H9 (cell line): ENCODE data around the gene GYS1. TPM values are rescaled to one million over a fixed set of nuclear protein-coding genes. Genes with fewer than 3 reads are reported as not detected.

Experiments used
- DNase-seq: peaks from one replicate; pipeline ENCODE4 v3.0.0-alpha.2; 2017
- H2AFZ ChIP-seq: one replicate; pipeline ENCODE4 v1.6.1; 2013; ENCODE audit warnings: mild to moderate bottlenecking, low read length, control low read depth, moderate library complexity
- H2AK5ac ChIP-seq: 2 replicates; pipeline ENCODE4 v1.6.1; 2013; ENCODE audit warnings: low read length, control low read depth, mixed read lengths; ENCODE audit not compliant: insufficient read length
- H2BK120ac ChIP-seq: one replicate; pipeline ENCODE4 v1.6.1; 2013; ENCODE audit warnings: low read depth, mild to moderate bottlenecking, low read length, control low read depth, inconsistent platforms; ENCODE audit not compliant: poor library complexity, severe bottlenecking
- H2BK12ac ChIP-seq: 2 replicates; pipeline ENCODE4 v1.6.1; 2013; ENCODE audit warnings: low read length, control low read depth, mixed read lengths, low read depth; ENCODE audit not compliant: insufficient read length
- H2BK15ac ChIP-seq: 2 replicates; pipeline ENCODE4 v1.6.1; 2013; ENCODE audit warnings: low read depth, low read length, control low read depth
- H2BK20ac ChIP-seq: one replicate; pipeline ENCODE4 v1.6.1; 2013; ENCODE audit warnings: low read depth, mild to moderate bottlenecking, low read length, control low read depth, inconsistent platforms; ENCODE audit not compliant: poor library complexity, severe bottlenecking
- H2BK5ac ChIP-seq: 2 replicates; pipeline ENCODE4 v1.6.1; 2013; ENCODE audit warnings: low read length, control low read depth, mixed read lengths; ENCODE audit not compliant: insufficient read length
- H3K14ac ChIP-seq: 2 replicates; pipeline ENCODE4 v1.6.1; 2013; ENCODE audit warnings: low read length, control low read depth; ENCODE audit not compliant: insufficient read depth
- H3K18ac ChIP-seq: 2 replicates; pipeline ENCODE4 v1.6.1; 2013; ENCODE audit warnings: low read depth, mild to moderate bottlenecking, mixed read lengths, low read length, control low read depth; ENCODE audit not compliant: insufficient read length
- H3K23ac ChIP-seq: 2 replicates; pipeline ENCODE4 v1.6.1; 2013; ENCODE audit warnings: low read length, control low read depth, mixed read lengths, low read depth; ENCODE audit not compliant: insufficient read length
- H3K23me2 ChIP-seq: 2 replicates; pipeline ENCODE4 v1.6.1; 2013; ENCODE audit warnings: low read depth, mild to moderate bottlenecking, mixed read lengths, low read length, control low read depth; ENCODE audit not compliant: insufficient read length, poor library complexity, severe bottlenecking
- H3K27ac ChIP-seq: 2 replicates; pipeline ENCODE4 v1.5.1; 2013; ENCODE audit warnings: low read length, control low read depth, mixed read lengths, low read depth; ENCODE audit not compliant: insufficient read length
- H3K27me3 ChIP-seq: 2 replicates; pipeline ENCODE4 v1.6.1; 2013; ENCODE audit warnings: low read length, control low read depth, inconsistent platforms; ENCODE audit not compliant: insufficient read depth
- H3K4ac ChIP-seq: 2 replicates; pipeline ENCODE4 v1.6.1; 2013; ENCODE audit warnings: low read depth, mild to moderate bottlenecking, control low read depth, inconsistent platforms, low read length, moderate library complexity
- H3K4me1 ChIP-seq: 2 replicates; pipeline ENCODE4 v1.6.1; 2013; ENCODE audit warnings: low read length, control low read depth, inconsistent platforms; ENCODE audit not compliant: insufficient read depth
- H3K4me2 ChIP-seq: 2 replicates; pipeline ENCODE4 v1.6.1; 2013; ENCODE audit warnings: low read length, control low read depth, mixed read lengths; ENCODE audit not compliant: insufficient read length, insufficient read depth
- H3K56ac ChIP-seq: 2 replicates; pipeline ENCODE4 v1.6.1; 2013; ENCODE audit warnings: low read depth, mild to moderate bottlenecking, mixed read lengths, low read length, control low read depth; ENCODE audit not compliant: insufficient read length
- H3K79me1 ChIP-seq: 2 replicates; pipeline ENCODE4 v1.6.1; 2013; ENCODE audit warnings: low read depth, mild to moderate bottlenecking, moderate library complexity, low read length, control low read depth, inconsistent platforms; ENCODE audit not compliant: insufficient read depth, poor library complexity, severe bottlenecking
- H3K79me2 ChIP-seq: 2 replicates; pipeline ENCODE4 v1.6.1; 2013; ENCODE audit warnings: low read length, control low read depth, inconsistent platforms; ENCODE audit not compliant: insufficient read depth
- H3K9ac ChIP-seq: 2 replicates; pipeline ENCODE4 v1.6.1; 2013; ENCODE audit warnings: low read length, control low read depth, mixed read lengths; ENCODE audit not compliant: insufficient read length; ENCODE audit errors: extremely low read depth
- H3K9me3 ChIP-seq: one replicate; pipeline ENCODE4 v1.6.1; 2013; ENCODE audit warnings: low read depth, low read length, inconsistent platforms; ENCODE audit not compliant: control insufficient read depth
- H3T11ph ChIP-seq: one replicate; pipeline ENCODE4 v1.6.1; 2013; ENCODE audit warnings: mild to moderate bottlenecking, low read length, control low read depth, inconsistent platforms
- H4K20me1 ChIP-seq: one replicate; pipeline ENCODE4 v1.6.1; 2013; ENCODE audit not compliant: control insufficient read depth, insufficient read length, insufficient read depth
- H4K5ac ChIP-seq: 2 replicates; pipeline ENCODE4 v1.6.1; 2013; ENCODE audit warnings: low read depth, mild to moderate bottlenecking, mixed read lengths, low read length, control low read depth; ENCODE audit not compliant: insufficient read length
- H4K8ac ChIP-seq: replicated peaks from 2 replicates; pipeline ENCODE4 v1.6.1; 2013; ENCODE audit warnings: low read length, control low read depth, mixed read lengths, low read depth; ENCODE audit not compliant: insufficient read length
- H4K91ac ChIP-seq: 2 replicates; pipeline ENCODE4 v1.6.1; 2013; ENCODE audit warnings: low read depth, mild to moderate bottlenecking, moderate library complexity, mixed read lengths, low read length, control low read depth; ENCODE audit not compliant: insufficient read length
- H3K27ac Mint-ChIP-seq, 3 experiments: 2 replicates in 2 of 3; 3 replicates in 1 of 3; pipeline ENCODE4 v1.8.0; 2020 to 2021; ENCODE audit warnings: mixed read lengths in 3 of 3, mild to moderate bottlenecking in 1 of 3, moderate library complexity in 1 of 3
- H3K27me3 Mint-ChIP-seq: 2 replicates; pipeline ENCODE4 v1.8.0; 2021; ENCODE audit warnings: low read depth, mild to moderate bottlenecking, moderate library complexity, mixed read lengths
- H3K36me3 Mint-ChIP-seq, 3 experiments: 2 replicates in 2 of 3; 3 replicates in 1 of 3; pipeline ENCODE4 v1.8.0; 2020 to 2021; ENCODE audit warnings: low read depth in 3 of 3, mixed read lengths in 3 of 3; ENCODE audit not compliant: insufficient read depth in 1 of 3
- H3K4me1 Mint-ChIP-seq, 2 experiments: 2 replicates each; pipeline ENCODE4 v1.8.0; 2020; ENCODE audit warnings: mixed read lengths in 2 of 2
- H3K4me3 Mint-ChIP-seq, 2 experiments: 2 replicates in 1 of 2; 3 replicates in 1 of 2; pipeline ENCODE4 v1.8.0; 2020 to 2021; ENCODE audit warnings: mild to moderate bottlenecking in 2 of 2, mixed read lengths in 2 of 2, moderate library complexity in 1 of 2
- H3K9me3 Mint-ChIP-seq, 2 experiments: 2 replicates in 1 of 2; 3 replicates in 1 of 2; pipeline ENCODE4 v1.8.0; 2020; ENCODE audit warnings: mild to moderate bottlenecking in 2 of 2, mixed read lengths in 2 of 2, moderate library complexity in 1 of 2
- CTCF ChIP-seq: fragments of 200-600 bp; sonication (generic); conservative IDR thresholded peaks from 3 replicates; pipeline ENCODE4 v1.8.0; 2021; ENCODE audit warnings: antibody characterized with exemption, mild to moderate bottlenecking
- WGBS: extraction: QIAGEN DNeasy Blood & Tissue Kit; methylation state at CpG from one replicate; pipeline ENCODE4 v1.1.7; 2013; ENCODE audit warnings: missing lambda C conversion rate, low lambda C conversion rate, mixed read lengths; ENCODE audit not compliant: insufficient read length; ENCODE audit errors: extremely low coverage; 5-methylcytosine and 5-hydroxymethylcytosine counted together
- total RNA-seq: library from RNA; stranded (reverse); gene quantifications from 2 replicates; pipeline ENCODE4 v1.2.1, GENCODE V29; 2021

The GYS1 gene
- total RNA-seq, 1 experiment from 2014 or later: 44.3 TPM

GRCh38 chr19:48959341-48960239 is 33.5 kb downstream of the GYS1 start:
- Histone ChIP-seq H3K27ac (no peak overlapping the region), H4K5ac (no peak overlapping the region), H3K23ac (no peak overlapping the region), H4K91ac (no peak overlapping the region), H3K4me1 (no peaks in the 10 kb centered on the region; the same call in 1 of the 2 replicates), H3K9me3 (no peaks in the 10 kb centered on the region), H2AFZ (no peak overlapping the region), H3K4me2 (no peak overlapping the region), H2BK120ac (no peak overlapping the region), H3K79me2 (no peaks in the 10 kb centered on the region), H3K18ac (no peak overlapping the region), H3K56ac (no peak overlapping the region), H2BK5ac (no peak overlapping the region), H2BK20ac (no peak overlapping the region), H3T11ph (no peak overlapping the region), H3K14ac (no peak overlapping the region), H3K27me3 (no peaks in the 10 kb centered on the region), H3K79me1 (peaks cover 4% of the 10 kb centered on the region), H2AK5ac (no peak overlapping the region), H2BK12ac (no peak overlapping the region), H4K8ac (no peak overlapping the region), H3K9ac (no peak overlapping the region), H3K4ac (no peak overlapping the region), H3K23me2 (peaks cover 12% of the 10 kb centered on the region), H2BK15ac (no peak overlapping the region), H4K20me1 (no peaks in the 10 kb centered on the region)
- peaks cover 33 to 38% of the 10 kb centered on the region in 2 experiments for H3K4me1 Mint-ChIP-seq
- H3K27me3 Mint-ChIP-seq: no peaks in the 10 kb centered on the region
- H3K9me3 Mint-ChIP-seq: no peaks in the 10 kb centered on the region; a peak in 1 of 5 replicates
- no peak for DNase-seq
- no peak overlapping the region for H3K27ac Mint-ChIP-seq
- H3K36me3 Mint-ChIP-seq: peaks cover 17 to 59% (median 48%) of the 10 kb centered on the region in 3 experiments; a peak in 6 of 7 replicates
- no peak for TF ChIP-seq CTCF
- H3K4me3 Mint-ChIP-seq: no peak overlapping the region
- WGBS: no CpG with 5 or more reads among the region's 16 CpGs
